Measurements from ENCODE around the gene MGRN1.

GRCh38 chr16:4586291-4586690, 38.3 kb upstream of the MGRN1 start:
- TF ChIP-seq CTCF (IDR thresholded peaks at IDR 0.05; ENCODE audit: insufficient read depth, low read depth, low read length) (no peak), EZH2 (IDR thresholded peaks at IDR 0.05; ENCODE audit: insufficient read depth, low read length) (no peak)

Measured in astrocyte (in vitro differentiated cells and primary cell).